NCI-H748 (cell line): Measurements from ENCODE around the gene LRP2.

Experiments
- DNase-seq: peaks from one replicate; lab custom pipeline; 2025; ENCODE audit not compliant: unreplicated experiment; lab: John Stamatoyannopoulos, UW

LRP2 gene

GRCh38 chr2:169362118-169362893 is at the start of gene LRP2:
Gene LRP2, minus strand, starts transcription at chr2:169362534. Its CDS starts 135 bp downstream, at chr2:169362399.
- peak; percentile 43 for DNase-seq

GRCh38 chr2:169406891-169407290 is 44.6 kb upstream of the LRP2 start:
- no peak for DNase-seq

- peak; percentile 47 for DNase-seq
Measured at GRCh38 chr2:169399491-169399890, 37.2 kb upstream of the LRP2 start.

- DNase-seq, result peak; percentile 44
Measured at GRCh38 chr2:169397697-169398096, 35.4 kb upstream of the LRP2 start.

- DNase-seq, result no peak
Measured at GRCh38 chr2:169395821-169396374, 33.6 kb upstream of the LRP2 start.

- peak; percentile 74 for DNase-seq
Measured at GRCh38 chr2:169393068-169393590, 30.8 kb upstream of the LRP2 start.

GRCh38 chr2:169391236-169391635 is 28.9 kb upstream of the LRP2 start:
- DNase-seq, result no peak

GRCh38 chr2:169388161-169388560 is 25.8 kb upstream of the LRP2 start:
- DNase-seq, result no peak

GRCh38 chr2:169386722-169387121 is 24.4 kb upstream of the LRP2 start:
- DNase-seq, result no peak

GRCh38 chr2:169384816-169385215 is 22.5 kb upstream of the LRP2 start:
- no peak for DNase-seq

GRCh38 chr2:169372561-169372960 is 10.2 kb upstream of the LRP2 start:
- no peak for DNase-seq

- no peak for DNase-seq
Measured at GRCh38 chr2:169366066-169366465, 3.7 kb upstream of the LRP2 start.

GRCh38 chr2:169365029-169365480 is 2.7 kb upstream of the LRP2 start:
- no peak for DNase-seq

- peak; percentile 75 for DNase-seq
Measured at GRCh38 chr2:169363560-169364150, 1.3 kb upstream of the LRP2 start.

- no peak for DNase-seq
Measured at GRCh38 chr2:169362894-169363559, 693 bp upstream of the LRP2 start.

- peak; percentile 57 for DNase-seq
Measured at GRCh38 chr2:169361706-169362117, 622 bp downstream of the LRP2 start.

GRCh38 chr2:169360984-169361705 is 1.2 kb downstream of the LRP2 start:
- peak; percentile 70 for DNase-seq

- no peak for DNase-seq
Measured at GRCh38 chr2:169358016-169358415, 4.3 kb downstream of the LRP2 start.

- DNase-seq, result peak; percentile 33
Measured at GRCh38 chr2:169354244-169354643, 8.1 kb downstream of the LRP2 start.

- peak; percentile 38 for DNase-seq
Measured at GRCh38 chr2:169351725-169352124, 10.6 kb downstream of the LRP2 start.

- no peak for DNase-seq
Measured at GRCh38 chr2:169349535-169349934, 12.8 kb downstream of the LRP2 start.
